ENCODE data around the gene PPTC7.
"Not testable (repeated sequence)": the region's sequence is repeated elsewhere in the genome, so short reads cannot be mapped to it uniquely, and the experiment has no call there.

The PPTC7 gene

GRCh38 chr12:110574044-110574443 is 9.1 kb downstream of the PPTC7 start:
- Histone ChIP-seq H3K79me2 (peaks cover 39% of the 10 kb centered on the region), H3K27ac (no peak overlapping the region), H2AFZ (no peak overlapping the region), H3K27me3 (ENCODE audit: control insufficient read depth, insufficient read depth, low read length) (no peaks in the 10 kb centered on the region), H3K4me1 (no peaks in the 10 kb centered on the region), H3K4me3 (ENCODE audit: low read depth, low read length) (no peak overlapping the region), H3K9ac (no peak overlapping the region), H3K4me2 (ENCODE audit: low read length) (no peak overlapping the region), H3K9me3 (ENCODE audit: control insufficient read depth, low read length) (no peaks in the 10 kb centered on the region), H3K36me3 (ENCODE audit: control insufficient read depth, insufficient read depth, low read length) (no peaks in the 10 kb centered on the region)
- TF ChIP-seq CTCF (IDR thresholded peaks at IDR 0.05): no peak

- not testable (repeated sequence) for H3K27me3 ChIP-seq (ENCODE audit: control insufficient read depth, insufficient read depth, low read length); H3K36me3 ChIP-seq (ENCODE audit: control insufficient read depth, insufficient read depth, low read length); H2AFZ ChIP-seq; H3K9me3 ChIP-seq (ENCODE audit: control insufficient read depth, low read length); H3K27ac ChIP-seq; H3K4me2 ChIP-seq (ENCODE audit: low read length); H3K4me3 ChIP-seq (ENCODE audit: low read depth, low read length); H3K4me1 ChIP-seq; H3K9ac ChIP-seq
- H3K79me2 ChIP-seq: peaks cover 33% of the 10 kb centered on the region
Observed at GRCh38 chr12:110570798-110571197, 12.3 kb downstream of the PPTC7 start.

- H3K9ac ChIP-seq; H3K4me2 ChIP-seq (ENCODE audit: low read length); H3K9me3 ChIP-seq (ENCODE audit: control insufficient read depth, low read length); H3K36me3 ChIP-seq (ENCODE audit: control insufficient read depth, insufficient read depth, low read length); H3K27ac ChIP-seq; H3K4me3 ChIP-seq (ENCODE audit: low read depth, low read length); H3K27me3 ChIP-seq (ENCODE audit: control insufficient read depth, insufficient read depth, low read length); H3K4me1 ChIP-seq; H2AFZ ChIP-seq: not testable (repeated sequence)
- peaks cover 36% of the 10 kb centered on the region for H3K79me2 ChIP-seq
Observed at GRCh38 chr12:110569838-110570237, 13.3 kb downstream of the PPTC7 start.

GRCh38 chr12:110568752-110569151 is 14.4 kb downstream of the PPTC7 start:
- no peak overlapping the region for H3K9ac ChIP-seq
- peaks cover 35% of the 10 kb centered on the region for H3K79me2 ChIP-seq
- H3K36me3 ChIP-seq (ENCODE audit: control insufficient read depth, insufficient read depth, low read length): no peaks in the 10 kb centered on the region
- H3K27ac ChIP-seq: no peak overlapping the region
- H3K4me2 ChIP-seq (ENCODE audit: low read length): no peak overlapping the region
- H3K4me3 ChIP-seq (ENCODE audit: low read depth, low read length): no peak overlapping the region
- peaks cover 9% of the 10 kb centered on the region for H3K4me1 ChIP-seq
- no peaks in the 10 kb centered on the region for H3K9me3 ChIP-seq (ENCODE audit: control insufficient read depth, low read length)
- no peak overlapping the region for H2AFZ ChIP-seq
- TF ChIP-seq CTCF (IDR thresholded peaks at IDR 0.05): no peak
- H3K27me3 ChIP-seq (ENCODE audit: control insufficient read depth, insufficient read depth, low read length): no peaks in the 10 kb centered on the region

- Histone ChIP-seq H3K4me1 (peaks cover 14% of the 10 kb centered on the region), H3K27ac (no peak overlapping the region)
- no peak for TF ChIP-seq CTCF (IDR thresholded peaks at IDR 0.05)
Observed at GRCh38 chr12:110566993-110567392, 16.1 kb downstream of the PPTC7 start.

More at GRCh38 chr12:110566993-110567392, 16.1 kb downstream of the PPTC7 start:
- Histone ChIP-seq H3K9me3 (ENCODE audit: control insufficient read depth, low read length) (no peaks in the 10 kb centered on the region), H3K36me3 (ENCODE audit: control insufficient read depth, insufficient read depth, low read length) (no peaks in the 10 kb centered on the region), H3K9ac (no peak overlapping the region), H3K27me3 (ENCODE audit: control insufficient read depth, insufficient read depth, low read length) (no peaks in the 10 kb centered on the region), H3K4me3 (ENCODE audit: low read depth, low read length) (no peak overlapping the region), H2AFZ (no peak overlapping the region), H3K79me2 (peaks cover 23% of the 10 kb centered on the region), H3K4me2 (ENCODE audit: low read length) (no peak overlapping the region)
